Left ventricle myocardium inferior (tissue), 1 donor: ENCODE measurements around the gene SUZ12. TPM values are rescaled to one million over a fixed set of nuclear protein-coding genes. Genes with fewer than 3 reads are reported as not detected.
A peak's percentile ranks its signal among the peaks of the same experiment; 100 is the strongest.

Source experiments
- DNase-seq: peaks from one replicate; pipeline ENCODE4 v3.0.0-alpha.2; 2020
- H3K27ac ChIP-seq: fragments of 200-600 bp; replicated peaks from 2 replicates; pipeline ENCODE4 v1.8.0; 2021
- H3K27me3 ChIP-seq: fragments of 200-600 bp; 2 replicates; pipeline ENCODE4 v1.8.0; 2021; ENCODE audit warnings: low read depth
- H3K36me3 ChIP-seq: fragments of 200-600 bp; 2 replicates; pipeline ENCODE4 v1.8.0; 2021
- H3K4me1 ChIP-seq: fragments of 200-600 bp; 2 replicates; pipeline ENCODE4 v1.8.0; 2021
- H3K4me3 ChIP-seq: fragments of 200-600 bp; 2 replicates; pipeline ENCODE4 v1.8.0; 2021; ENCODE audit warnings: mild to moderate bottlenecking, moderate library complexity
- H3K9me3 ChIP-seq: fragments of 200-600 bp; replicated peaks from 2 replicates; pipeline ENCODE4 v1.8.0; 2021
- intact Hi-C: fragments of 100-400 bp; cut with micrococcal nuclease; formaldehyde crosslinking; loops from one replicate; pipeline ENCODE4 v1.11.0; 2022
- total RNA-seq: library from RNA; stranded (reverse); fragmentation: NEBNext Ultra II Directional; extraction: Animal tissue kit (Norgen Biotek cat#: 25700); gene quantifications from one replicate; pipeline ENCODE4 v1.2.1, GENCODE V29; 2021
- TF ChIP-seq, protein P1 (sequence below): fragments of 200-600 bp; IDR thresholded peaks from 2 replicates; pipeline ENCODE4 v1.8.0; 2021; ENCODE audit warnings: antibody characterized with exemption, mild to moderate bottlenecking, borderline replicate concordance
- donor health status: DM: no; HTN: yes; CAD: no; lungs with severe emphysema.

SUZ12 gene
- total RNA-seq, 1 donor from 2014 or later: 12.6 TPM

DNA sequence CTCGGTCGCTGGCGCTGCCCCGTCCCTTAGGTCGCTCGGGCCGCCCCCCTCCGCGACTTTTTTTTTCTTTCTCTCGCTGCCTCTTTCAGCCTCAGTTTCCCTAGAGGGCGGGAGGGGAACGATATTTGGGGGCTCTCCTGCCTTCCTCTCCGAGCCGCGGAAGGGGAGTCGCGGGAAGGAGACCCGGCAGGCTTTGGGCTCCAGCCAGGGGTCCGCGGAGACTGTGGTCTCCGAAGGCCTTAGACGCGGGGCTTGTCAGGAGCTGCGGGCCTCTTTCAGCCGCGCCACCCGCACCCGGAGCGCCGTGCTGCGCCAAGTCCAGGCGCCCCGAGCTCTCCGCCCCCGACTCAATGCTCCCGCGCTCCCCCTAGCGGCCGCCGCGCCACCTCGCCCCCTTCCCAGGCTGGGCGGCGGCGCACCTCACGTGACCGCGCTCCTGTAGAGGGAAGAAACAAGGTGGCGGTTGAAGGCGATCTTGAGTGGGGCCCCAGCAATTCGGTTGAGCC is 70.2 kb downstream of the SUZ12 start, which contains the start of gene LRRC37B:
Gene LRRC37B, plus strand, starts transcription at position 427 of the 506 bp plus-strand sequence. CDS start 14,010 bp downstream, outside the sequence.
- peaks cover 40% of the 10 kb centered on the region for H3K4me1 ChIP-seq
- TF ChIP-seq, protein P1, sequence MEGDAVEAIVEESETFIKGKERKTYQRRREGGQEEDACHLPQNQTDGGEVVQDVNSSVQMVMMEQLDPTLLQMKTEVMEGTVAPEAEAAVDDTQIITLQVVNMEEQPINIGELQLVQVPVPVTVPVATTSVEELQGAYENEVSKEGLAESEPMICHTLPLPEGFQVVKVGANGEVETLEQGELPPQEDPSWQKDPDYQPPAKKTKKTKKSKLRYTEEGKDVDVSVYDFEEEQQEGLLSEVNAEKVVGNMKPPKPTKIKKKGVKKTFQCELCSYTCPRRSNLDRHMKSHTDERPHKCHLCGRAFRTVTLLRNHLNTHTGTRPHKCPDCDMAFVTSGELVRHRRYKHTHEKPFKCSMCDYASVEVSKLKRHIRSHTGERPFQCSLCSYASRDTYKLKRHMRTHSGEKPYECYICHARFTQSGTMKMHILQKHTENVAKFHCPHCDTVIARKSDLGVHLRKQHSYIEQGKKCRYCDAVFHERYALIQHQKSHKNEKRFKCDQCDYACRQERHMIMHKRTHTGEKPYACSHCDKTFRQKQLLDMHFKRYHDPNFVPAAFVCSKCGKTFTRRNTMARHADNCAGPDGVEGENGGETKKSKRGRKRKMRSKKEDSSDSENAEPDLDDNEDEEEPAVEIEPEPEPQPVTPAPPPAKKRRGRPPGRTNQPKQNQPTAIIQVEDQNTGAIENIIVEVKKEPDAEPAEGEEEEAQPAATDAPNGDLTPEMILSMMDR: peak; percentile 97
- H3K4me3 ChIP-seq: peak within 1 kb of the TSS; percentile 91
- H3K36me3 ChIP-seq: no peaks in the 10 kb centered on the region
- peak; percentile 90 for DNase-seq
- H3K27ac ChIP-seq: peak within 1 kb of the TSS; percentile 83
- intact Hi-C loops: loop anchor here (10.0 kb wide), 1 partner anchor 128 kb away; no protein-coding TSS in a partner anchor
- H3K27me3 ChIP-seq: no peaks in the 10 kb centered on the region
- no peaks in the 10 kb centered on the region for H3K9me3 ChIP-seq

DNA sequence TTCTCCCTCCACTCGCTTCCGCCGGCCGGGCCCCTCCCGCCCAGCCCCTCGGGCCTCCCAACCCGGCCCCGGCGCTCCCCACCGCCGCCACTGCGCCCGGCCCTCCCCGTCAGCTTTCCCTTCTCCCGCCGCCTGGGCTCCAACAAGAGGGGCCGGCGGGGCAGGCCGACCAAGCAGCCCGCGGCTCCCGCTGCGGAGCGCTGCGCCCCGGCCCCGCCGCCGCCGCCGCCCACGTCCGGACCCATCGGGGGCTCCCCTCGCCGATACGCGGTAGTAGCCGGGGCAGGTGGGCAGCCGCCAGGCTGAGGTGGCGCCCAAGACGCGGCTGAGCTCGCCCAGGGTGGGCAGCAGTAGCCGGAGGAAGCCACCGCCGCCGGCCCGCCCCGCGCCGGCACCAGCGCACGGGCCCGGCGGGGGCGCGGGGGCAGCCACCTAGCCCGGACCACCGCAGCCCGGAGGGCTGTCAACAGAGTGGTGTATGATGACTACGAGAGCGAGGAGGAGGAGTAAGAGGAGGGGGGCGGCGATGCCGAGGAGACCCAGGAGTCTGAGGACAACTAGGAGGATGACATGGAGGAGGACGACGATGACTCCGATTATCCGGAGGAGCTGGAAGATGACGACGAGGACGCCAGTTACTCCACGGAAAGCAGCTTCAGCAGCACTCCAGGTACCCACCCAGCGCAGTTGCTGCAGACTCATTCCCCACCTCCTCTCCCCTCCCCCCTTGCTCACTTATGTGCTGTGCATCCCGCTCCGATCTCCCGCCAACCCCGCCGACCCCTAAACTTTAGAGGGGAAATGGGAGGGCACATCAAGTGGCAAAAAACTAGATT is 70.9 kb downstream of the SUZ12 start:
- H3K4me3 ChIP-seq: peak overlapping the region; percentile 91
- DNase-seq: no peak
- H3K9me3 ChIP-seq: no peaks in the 10 kb centered on the region
- peaks cover 3% of the 10 kb centered on the region for H3K36me3 ChIP-seq
- H3K27me3 ChIP-seq: no peaks in the 10 kb centered on the region
- TF ChIP-seq, protein P1: no peak
- H3K4me1 ChIP-seq: peaks cover 40% of the 10 kb centered on the region
- H3K27ac ChIP-seq: peak overlapping the region; percentile 83
- intact Hi-C loops: loop anchor here (10.0 kb wide), 1 partner anchor 127 kb away; no protein-coding TSS in a partner anchor

- H3K36me3 ChIP-seq: peaks cover 4% of the 10 kb centered on the region
- DNase-seq: no peak
- peaks cover 40% of the 10 kb centered on the region for H3K4me1 ChIP-seq
- TF ChIP-seq, protein P1: no peak
- H3K27ac ChIP-seq: no peak overlapping the region
- H3K27me3 ChIP-seq: no peaks in the 10 kb centered on the region
- H3K4me3 ChIP-seq: peak overlapping the region; percentile 91
- intact Hi-C loops: loop anchor here (10.0 kb wide), 1 partner anchor 126 kb away; no protein-coding TSS in a partner anchor
- no peaks in the 10 kb centered on the region for H3K9me3 ChIP-seq
Observed at GRCh38 chr17:32009262-32009542, 72.4 kb downstream of the SUZ12 start.

GRCh38 chr17:32010114-32010513 is 73.3 kb downstream of the SUZ12 start:
- no peak overlapping the region for H3K4me3 ChIP-seq
- H3K27me3 ChIP-seq: no peaks in the 10 kb centered on the region
- intact Hi-C loops: no loop called here
- no peak overlapping the region for H3K27ac ChIP-seq
- TF ChIP-seq, protein P1: no peak
- peaks cover 4% of the 10 kb centered on the region for H3K36me3 ChIP-seq
- H3K4me1 ChIP-seq: peaks cover 40% of the 10 kb centered on the region
- DNase-seq: no peak
- H3K9me3 ChIP-seq: no peaks in the 10 kb centered on the region

- no peak for DNase-seq
- Histone ChIP-seq H3K27ac (no peak overlapping the region), H3K4me3 (no peak overlapping the region), H3K9me3 (no peaks in the 10 kb centered on the region), H3K36me3 (peaks cover 8% of the 10 kb centered on the region), H3K4me1 (peaks cover 10% of the 10 kb centered on the region), H3K27me3 (no peaks in the 10 kb centered on the region)
- intact Hi-C loops: no loop called here
- TF ChIP-seq, protein P1: no peak
Observed at GRCh38 chr17:32015245-32016013, 78.6 kb downstream of the SUZ12 start.
